Measurements from ENCODE around the gene TMEM61. TPM values are rescaled to one million over a fixed set of nuclear protein-coding genes. Genes with fewer than 3 reads are reported as not detected.
A peak's percentile ranks its signal among the peaks of the same experiment; 100 is the strongest.
"Not testable (repeated sequence)": the region's sequence is repeated elsewhere in the genome, so short reads cannot be mapped to it uniquely, and the experiment has no call there.

Gene TMEM61
- total RNA-seq, 1 donor from 2014 or later: under 0.01 TPM

GRCh38 chr1:54962612-54963395, 17.6 kb upstream of the TMEM61 start:
- DNase-seq (ENCODE audit: low read depth in 2 of 2): no peak

GRCh38 chr1:54963829-54964228, 16.6 kb upstream of the TMEM61 start:
- not testable (repeated sequence) for DNase-seq (ENCODE audit: low read depth in 2 of 2)

GRCh38 chr1:54965624-54966340, 14.6 kb upstream of the TMEM61 start:
- DNase-seq (ENCODE audit: low read depth in 2 of 2): peak; percentile 48 to 72

- DNase-seq (ENCODE audit: low read depth in 2 of 2): no peak
Observed at GRCh38 chr1:54967372-54967771, 13.1 kb upstream of the TMEM61 start.

GRCh38 chr1:54968551-54968950, 11.9 kb upstream of the TMEM61 start:
- peak in 1 of 2 donors; percentile 18 for DNase-seq (ENCODE audit: low read depth in 2 of 2)

- no peak for DNase-seq (ENCODE audit: low read depth in 2 of 2)
Observed at GRCh38 chr1:54969879-54970278, 10.5 kb upstream of the TMEM61 start.

- DNase-seq (ENCODE audit: low read depth in 2 of 2): no peak
Observed at GRCh38 chr1:54970901-54971300, 9.5 kb upstream of the TMEM61 start.

GRCh38 chr1:54971317-54971791, 9.1 kb upstream of the TMEM61 start:
- DNase-seq (ENCODE audit: low read depth in 2 of 2): peak in 1 of 2 donors; percentile 41

GRCh38 chr1:54972436-54972835, 8.0 kb upstream of the TMEM61 start:
- DNase-seq (ENCODE audit: low read depth in 2 of 2): no peak

GRCh38 chr1:54973205-54973921, 7.1 kb upstream of the TMEM61 start:
- DNase-seq (ENCODE audit: low read depth in 2 of 2): peak in 1 of 2 donors; percentile 12

- DNase-seq (ENCODE audit: low read depth in 2 of 2): no peak
Observed at GRCh38 chr1:54975356-54976108, 4.9 kb upstream of the TMEM61 start.

GRCh38 chr1:54976747-54977146, 3.7 kb upstream of the TMEM61 start:
- no peak for DNase-seq (ENCODE audit: low read depth in 2 of 2)

- DNase-seq (ENCODE audit: low read depth in 2 of 2): no peak
Observed at GRCh38 chr1:54977533-54978297, 2.7 kb upstream of the TMEM61 start.

GRCh38 chr1:54978528-54979326, 1.7 kb upstream of the TMEM61 start:
- DNase-seq (ENCODE audit: low read depth in 2 of 2): no peak

- DNase-seq (ENCODE audit: low read depth in 2 of 2): no peak
Observed at GRCh38 chr1:54979327-54979891, 1.0 kb upstream of the TMEM61 start.

- no peak for DNase-seq (ENCODE audit: low read depth in 2 of 2)
Observed at GRCh38 chr1:54980046-54980527, 341 bp upstream of the TMEM61 start.

GRCh38 chr1:54981466-54981865, 1.0 kb downstream of the TMEM61 start:
- DNase-seq (ENCODE audit: low read depth in 2 of 2): no peak

GRCh38 chr1:54982739-54983138, 2.3 kb downstream of the TMEM61 start:
- DNase-seq (ENCODE audit: low read depth in 2 of 2): no peak

GRCh38 chr1:54984131-54984842, 3.9 kb downstream of the TMEM61 start:
- DNase-seq (ENCODE audit: low read depth in 2 of 2): no peak
